Measurements from ENCODE around the gene MAP4.

MAP4 gene

DNA sequence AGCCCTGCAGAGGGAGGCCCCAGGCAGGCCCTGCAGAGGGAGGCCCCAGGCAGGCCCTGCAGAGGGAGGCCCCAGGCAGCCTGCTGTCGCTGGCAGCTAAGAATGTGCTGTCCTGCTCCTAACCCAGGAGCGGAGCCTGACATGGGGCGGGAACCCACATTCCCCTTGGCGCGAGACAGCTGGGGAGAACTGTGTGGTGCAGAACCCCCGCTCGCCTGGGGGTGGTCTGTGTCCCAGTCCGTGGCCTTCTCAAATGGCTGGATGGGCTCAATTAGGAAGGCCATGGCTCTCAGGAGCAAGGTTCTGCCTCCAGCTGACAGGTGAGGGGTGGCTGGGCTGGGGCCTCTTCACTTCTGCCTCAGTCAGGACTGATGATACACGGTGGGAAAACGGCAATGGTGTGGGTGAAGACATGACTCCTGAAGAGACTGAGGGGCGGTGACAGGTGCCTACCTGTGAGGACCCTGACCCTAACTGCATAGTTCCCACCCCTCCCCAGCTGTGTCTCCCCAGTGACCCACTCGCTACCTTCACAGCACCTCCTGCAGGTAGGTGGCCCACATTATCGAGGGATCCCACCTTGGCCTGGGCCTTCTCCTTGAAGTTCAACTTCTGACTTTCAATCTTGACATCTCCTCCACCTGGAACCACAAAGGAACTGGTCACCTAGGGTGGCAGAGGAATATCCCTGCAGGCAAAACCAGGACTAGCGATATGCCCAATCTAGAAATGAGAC lies 161.3 kb downstream of the MAP4 start:
- Histone ChIP-seq H3K4me1 (ENCODE audit: control insufficient read depth, low read depth, low read length) (no peaks in the 10 kb centered on the region), H3K9me3 (ENCODE audit: control insufficient read depth, low read depth, low read length) (no peaks in the 10 kb centered on the region), H3K27ac (ENCODE audit: low read length) (no peak overlapping the region), H3K4me3 (ENCODE audit: low read length) (no peak overlapping the region), H3K9ac (ENCODE audit: low read length) (no peak overlapping the region), H3K36me3 (ENCODE audit: control insufficient read depth, low read depth, low read length) (peaks cover 50% of the 10 kb centered on the region), H3K27me3 (ENCODE audit: control insufficient read depth, insufficient read depth, low read length) (no peaks in the 10 kb centered on the region)

DNA sequence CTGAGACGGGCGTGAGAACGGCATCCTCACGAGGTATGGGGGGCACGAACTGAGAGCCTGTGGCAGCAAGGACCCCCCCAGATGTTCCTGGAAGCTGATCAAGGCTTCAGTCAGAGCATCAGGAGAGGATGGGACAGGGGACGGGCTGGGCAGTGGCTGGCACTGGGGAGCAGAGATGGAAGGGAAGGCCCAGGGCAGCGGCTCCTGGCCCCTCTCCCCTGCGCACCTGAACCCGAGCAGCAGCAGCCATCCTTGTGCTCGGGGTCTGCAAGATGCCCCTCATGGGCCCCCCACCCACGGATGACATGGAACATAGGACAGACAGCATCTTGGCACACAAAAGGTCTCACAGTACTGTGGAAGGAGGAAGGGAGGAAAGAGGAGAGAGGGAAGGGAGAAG lies 161.9 kb downstream of the MAP4 start:
- Histone ChIP-seq H3K9me3 (ENCODE audit: control insufficient read depth, low read depth, low read length) (no peaks in the 10 kb centered on the region), H3K9ac (ENCODE audit: low read length) (no peak overlapping the region), H3K4me1 (ENCODE audit: control insufficient read depth, low read depth, low read length) (no peaks in the 10 kb centered on the region), H3K4me3 (ENCODE audit: low read length) (no peak overlapping the region), H3K27ac (ENCODE audit: low read length) (no peak overlapping the region), H3K27me3 (ENCODE audit: control insufficient read depth, insufficient read depth, low read length) (no peaks in the 10 kb centered on the region), H3K36me3 (ENCODE audit: control insufficient read depth, low read depth, low read length) (peaks cover 54% of the 10 kb centered on the region)

DNA sequence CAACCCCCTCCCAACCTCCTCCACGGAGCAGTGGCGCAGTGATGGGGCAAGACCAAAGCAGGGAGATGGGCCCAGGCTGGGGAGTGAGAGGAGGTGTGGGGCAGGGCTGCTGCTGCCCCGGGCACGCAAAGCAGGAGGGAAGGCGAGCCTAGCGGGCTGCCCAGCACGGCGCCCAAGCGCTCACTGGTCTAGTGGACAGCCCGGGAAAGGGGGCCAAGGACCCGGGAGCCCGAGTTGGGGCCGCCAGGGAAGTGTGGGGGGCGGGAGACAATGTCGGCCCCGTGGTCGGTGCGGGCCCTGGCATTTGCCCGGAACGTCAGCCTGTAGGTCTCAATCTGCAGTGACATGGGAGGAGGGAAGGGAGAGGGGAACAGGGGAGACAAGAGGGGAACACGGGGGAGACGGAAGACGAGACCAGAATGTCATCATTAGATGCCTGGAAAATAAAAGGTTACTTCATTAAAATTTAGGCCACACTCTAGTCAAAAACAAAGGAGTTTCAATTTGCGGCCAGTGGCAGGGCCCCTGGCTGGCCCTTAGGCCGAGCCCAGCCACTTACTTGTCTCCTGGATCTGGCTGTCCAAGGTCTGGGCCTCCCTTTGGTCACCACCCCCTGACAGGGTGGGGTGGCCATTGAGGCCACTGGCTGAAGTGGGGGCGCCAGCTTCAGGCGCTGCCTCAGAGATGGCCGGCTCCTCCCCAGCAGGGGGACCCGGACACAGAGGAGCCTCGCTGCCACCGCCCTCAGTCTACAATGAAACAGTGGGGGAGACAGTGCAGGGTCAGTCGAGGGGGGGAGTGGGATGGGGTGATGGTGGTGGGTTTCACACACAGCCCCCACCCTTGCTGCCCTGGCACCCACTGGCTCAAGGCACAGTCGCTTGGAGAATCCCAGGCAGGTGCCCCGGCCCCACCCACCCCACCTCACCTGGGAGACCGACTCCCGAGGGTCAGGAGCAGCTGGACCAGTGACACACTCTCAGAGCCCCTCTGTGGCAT lies 163.3 kb downstream of the MAP4 start:
- Histone ChIP-seq H3K4me3 (ENCODE audit: low read length) (no peak overlapping the region), H3K4me1 (ENCODE audit: control insufficient read depth, low read depth, low read length) (no peaks in the 10 kb centered on the region), H3K27me3 (ENCODE audit: control insufficient read depth, insufficient read depth, low read length) (no peaks in the 10 kb centered on the region), H3K27ac (ENCODE audit: low read length) (no peak overlapping the region), H3K9me3 (ENCODE audit: control insufficient read depth, low read depth, low read length) (no peaks in the 10 kb centered on the region), H3K36me3 (ENCODE audit: control insufficient read depth, low read depth, low read length) (peaks cover 63% of the 10 kb centered on the region), H3K9ac (ENCODE audit: low read length) (no peak overlapping the region)

DNA sequence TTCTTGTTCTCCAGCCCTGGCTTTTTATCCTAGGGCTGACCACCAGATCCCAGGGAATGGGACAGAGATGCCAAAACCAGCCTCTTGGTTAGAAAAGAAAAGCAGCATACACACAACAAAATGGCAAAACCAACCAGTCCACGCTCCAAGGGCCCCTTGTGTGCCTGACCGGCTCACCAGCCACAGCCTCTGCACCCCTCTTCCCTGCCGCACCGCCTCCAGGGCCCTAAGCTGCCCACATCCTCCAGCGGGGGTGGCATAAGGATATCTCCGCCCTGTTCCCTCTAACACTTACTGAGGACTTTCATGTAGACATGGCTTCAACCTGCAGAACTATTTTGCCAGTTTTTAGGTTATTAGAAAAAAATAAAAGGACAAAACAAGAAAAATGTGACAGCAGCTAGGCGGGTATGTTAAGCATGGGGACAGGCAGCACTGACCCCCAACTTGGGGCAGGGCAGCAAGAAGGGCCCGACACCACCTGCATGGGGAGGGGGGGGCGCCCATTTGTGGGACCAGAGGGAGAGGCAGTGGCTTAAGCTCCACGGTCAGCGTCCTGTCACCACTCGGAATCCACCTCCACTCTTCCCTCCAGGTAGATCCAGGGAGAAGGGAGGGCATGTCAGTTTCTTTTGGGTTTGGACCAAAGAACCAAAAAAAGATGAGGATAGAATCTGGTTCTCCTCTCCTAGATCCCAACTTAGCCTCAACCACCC lies 164.2 kb downstream of the MAP4 start:
- Histone ChIP-seq H3K9ac (ENCODE audit: low read length) (no peak overlapping the region), H3K36me3 (ENCODE audit: control insufficient read depth, low read depth, low read length) (peaks cover 69% of the 10 kb centered on the region), H3K9me3 (ENCODE audit: control insufficient read depth, low read depth, low read length) (no peaks in the 10 kb centered on the region), H3K4me3 (ENCODE audit: low read length) (no peak overlapping the region), H3K27me3 (ENCODE audit: control insufficient read depth, insufficient read depth, low read length) (no peaks in the 10 kb centered on the region), H3K27ac (ENCODE audit: low read length) (no peak overlapping the region), H3K4me1 (ENCODE audit: control insufficient read depth, low read depth, low read length) (no peaks in the 10 kb centered on the region)

DNA sequence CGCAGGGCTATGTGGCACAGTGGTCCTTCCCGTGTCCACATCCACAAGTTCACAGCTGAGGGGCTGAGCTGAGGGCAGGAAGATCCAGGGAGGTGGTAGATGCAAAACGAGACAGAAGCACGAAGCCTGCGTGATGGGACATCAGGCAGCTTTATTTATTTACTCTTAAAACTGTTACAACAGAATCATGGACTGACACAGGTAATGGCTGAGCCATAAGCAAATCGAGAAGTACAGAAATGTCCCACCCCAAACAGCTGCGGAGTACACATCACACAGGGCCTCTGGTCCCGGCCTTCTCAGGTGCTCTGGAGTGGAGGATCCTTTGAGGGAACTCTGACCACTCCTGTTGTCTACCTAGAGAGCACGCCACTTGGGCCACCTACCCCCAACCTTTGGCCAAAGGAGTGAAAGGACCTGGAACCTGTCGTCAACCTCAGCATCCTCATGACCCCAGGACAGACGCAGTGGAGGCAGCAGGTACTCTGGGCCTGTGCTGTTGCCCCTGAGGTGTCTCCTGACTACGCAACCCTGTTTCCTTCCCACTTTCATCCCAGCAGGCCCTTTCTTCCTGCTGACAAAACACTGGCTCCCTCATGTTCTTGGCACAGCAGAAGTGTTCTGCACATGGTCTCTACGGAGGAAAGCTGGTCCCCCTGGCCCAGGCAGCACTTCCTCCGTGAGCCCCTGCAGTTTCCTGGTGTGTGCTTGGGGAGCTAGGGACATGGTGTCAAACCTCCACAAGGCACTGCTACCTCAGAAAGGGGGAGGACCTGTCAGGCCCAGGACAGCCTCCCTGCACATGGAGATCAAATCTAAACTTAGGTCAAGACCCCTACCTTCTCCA lies 165.4 kb downstream of the MAP4 start:
- H3K9ac ChIP-seq (ENCODE audit: low read length): no peak overlapping the region
- H3K4me1 ChIP-seq (ENCODE audit: control insufficient read depth, low read depth, low read length): no peaks in the 10 kb centered on the region
- peaks cover 71% of the 10 kb centered on the region for H3K36me3 ChIP-seq (ENCODE audit: control insufficient read depth, low read depth, low read length)
- H3K27me3 ChIP-seq (ENCODE audit: control insufficient read depth, insufficient read depth, low read length): no peaks in the 10 kb centered on the region
- no peak overlapping the region for H3K4me3 ChIP-seq (ENCODE audit: low read length)
- H3K9me3 ChIP-seq (ENCODE audit: control insufficient read depth, low read depth, low read length): no peaks in the 10 kb centered on the region
- H3K27ac ChIP-seq (ENCODE audit: low read length): no peak overlapping the region

DNA sequence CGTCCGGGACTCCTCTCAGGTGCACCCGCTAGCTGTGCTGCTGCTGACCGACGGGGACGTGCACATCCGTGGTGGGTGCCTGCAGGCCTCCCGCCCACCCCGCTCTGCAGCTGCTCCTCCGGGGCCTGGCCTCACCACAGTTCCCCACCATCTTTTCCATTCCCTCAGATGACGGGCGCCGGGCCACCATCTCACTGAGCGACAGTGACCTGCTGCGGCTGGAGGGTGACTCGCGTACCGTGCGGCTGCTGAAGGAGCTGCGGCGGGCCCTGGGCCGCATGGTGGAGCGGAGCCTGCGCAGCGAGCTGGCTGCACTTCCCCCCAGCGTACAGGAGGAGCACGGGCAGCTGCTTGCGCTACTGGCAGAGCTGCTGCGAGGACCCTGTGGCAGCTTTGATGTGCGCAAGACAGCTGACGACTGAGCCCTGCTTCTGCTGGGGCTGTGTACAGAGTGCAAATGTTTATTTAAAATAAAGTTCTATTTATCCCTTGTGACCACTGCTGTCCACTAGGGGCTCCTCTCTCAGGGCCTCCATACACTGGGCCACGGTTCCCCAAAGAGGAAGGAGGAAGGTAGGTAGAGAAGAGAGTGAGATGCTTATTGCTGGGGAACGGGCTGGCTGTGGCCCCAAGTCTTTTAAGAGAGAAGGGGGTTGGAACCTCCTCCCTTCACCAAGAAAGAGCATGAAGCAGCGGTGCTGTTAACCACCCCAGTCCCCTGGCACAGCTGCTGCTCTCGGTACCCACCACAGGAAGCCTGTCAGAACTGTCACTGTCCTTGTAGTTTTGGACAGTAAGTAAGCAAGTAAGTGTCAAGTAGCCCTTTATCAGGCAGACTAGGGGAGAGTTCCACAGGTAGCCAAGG lies 166.3 kb downstream of the MAP4 start:
- H3K27me3 ChIP-seq (ENCODE audit: control insufficient read depth, insufficient read depth, low read length): no peaks in the 10 kb centered on the region
- no peak overlapping the region for H3K4me3 ChIP-seq (ENCODE audit: low read length)
- H3K4me1 ChIP-seq (ENCODE audit: control insufficient read depth, low read depth, low read length): no peaks in the 10 kb centered on the region
- H3K27ac ChIP-seq (ENCODE audit: low read length): no peak overlapping the region
- no peak overlapping the region for H3K9ac ChIP-seq (ENCODE audit: low read length)
- peaks cover 68% of the 10 kb centered on the region for H3K36me3 ChIP-seq (ENCODE audit: control insufficient read depth, low read depth, low read length)
- H3K9me3 ChIP-seq (ENCODE audit: control insufficient read depth, low read depth, low read length): no peaks in the 10 kb centered on the region

DNA sequence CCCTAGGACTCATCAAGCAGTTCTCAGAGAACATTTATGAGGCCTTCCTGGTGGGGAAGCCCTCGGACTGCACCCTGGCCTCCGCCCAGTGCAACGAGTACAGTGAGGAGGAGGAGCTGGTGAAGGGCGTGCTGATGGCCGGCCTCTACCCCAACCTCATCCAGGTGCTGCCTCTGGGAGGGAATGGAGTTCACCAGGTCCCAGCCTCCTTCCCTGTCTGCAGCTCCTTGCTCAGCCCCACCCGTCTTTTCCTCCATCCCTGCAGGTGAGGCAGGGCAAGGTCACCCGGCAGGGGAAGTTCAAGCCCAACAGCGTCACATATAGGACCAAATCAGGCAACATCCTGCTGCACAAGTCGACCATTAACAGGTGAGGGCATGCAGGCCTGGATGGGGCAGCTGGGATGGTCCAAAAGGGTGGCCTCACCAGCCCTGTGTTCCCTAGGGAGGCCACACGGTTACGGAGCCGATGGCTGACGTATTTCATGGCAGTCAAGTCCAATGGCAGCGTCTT lies 167.0 kb downstream of the MAP4 start:
- no peaks in the 10 kb centered on the region for H3K27me3 ChIP-seq (ENCODE audit: control insufficient read depth, insufficient read depth, low read length)
- H3K4me1 ChIP-seq (ENCODE audit: control insufficient read depth, low read depth, low read length): no peaks in the 10 kb centered on the region
- H3K27ac ChIP-seq (ENCODE audit: low read length): no peak overlapping the region
- peaks cover 69% of the 10 kb centered on the region for H3K36me3 ChIP-seq (ENCODE audit: control insufficient read depth, low read depth, low read length)
- H3K9ac ChIP-seq (ENCODE audit: low read length): no peak overlapping the region
- H3K9me3 ChIP-seq (ENCODE audit: control insufficient read depth, low read depth, low read length): no peaks in the 10 kb centered on the region
- no peak overlapping the region for H3K4me3 ChIP-seq (ENCODE audit: low read length)

DNA sequence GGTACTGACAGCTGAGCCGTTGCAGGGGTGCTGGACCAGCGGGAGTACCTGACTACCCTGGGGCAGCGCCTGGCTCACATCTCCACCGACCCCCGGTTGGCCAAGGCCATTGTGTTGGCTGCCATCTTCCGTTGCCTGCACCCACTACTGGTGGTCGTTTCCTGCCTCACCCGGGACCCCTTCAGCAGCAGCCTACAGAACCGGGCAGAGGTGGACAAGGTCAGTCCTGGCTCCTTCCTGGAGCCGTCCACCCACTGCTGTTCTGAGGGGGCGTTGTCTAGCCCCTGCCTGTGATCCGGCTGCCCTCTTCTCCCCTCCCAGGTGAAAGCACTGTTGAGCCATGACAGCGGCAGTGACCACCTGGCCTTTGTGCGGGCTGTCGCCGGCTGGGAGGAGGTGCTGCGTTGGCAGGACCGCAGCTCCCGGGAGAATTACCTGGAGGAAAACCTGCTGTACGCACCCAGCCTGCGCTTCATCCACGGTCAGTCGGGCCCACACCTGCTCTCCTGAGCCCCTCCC lies 167.6 kb downstream of the MAP4 start:
- H3K36me3 ChIP-seq (ENCODE audit: control insufficient read depth, low read depth, low read length): peaks cover 72% of the 10 kb centered on the region
- no peaks in the 10 kb centered on the region for H3K27me3 ChIP-seq (ENCODE audit: control insufficient read depth, insufficient read depth, low read length)
- H3K27ac ChIP-seq (ENCODE audit: low read length): no peak overlapping the region
- no peak overlapping the region for H3K9ac ChIP-seq (ENCODE audit: low read length)
- no peak overlapping the region for H3K4me3 ChIP-seq (ENCODE audit: low read length)
- H3K9me3 ChIP-seq (ENCODE audit: control insufficient read depth, low read depth, low read length): no peaks in the 10 kb centered on the region
- no peaks in the 10 kb centered on the region for H3K4me1 ChIP-seq (ENCODE audit: control insufficient read depth, low read depth, low read length)

DNA sequence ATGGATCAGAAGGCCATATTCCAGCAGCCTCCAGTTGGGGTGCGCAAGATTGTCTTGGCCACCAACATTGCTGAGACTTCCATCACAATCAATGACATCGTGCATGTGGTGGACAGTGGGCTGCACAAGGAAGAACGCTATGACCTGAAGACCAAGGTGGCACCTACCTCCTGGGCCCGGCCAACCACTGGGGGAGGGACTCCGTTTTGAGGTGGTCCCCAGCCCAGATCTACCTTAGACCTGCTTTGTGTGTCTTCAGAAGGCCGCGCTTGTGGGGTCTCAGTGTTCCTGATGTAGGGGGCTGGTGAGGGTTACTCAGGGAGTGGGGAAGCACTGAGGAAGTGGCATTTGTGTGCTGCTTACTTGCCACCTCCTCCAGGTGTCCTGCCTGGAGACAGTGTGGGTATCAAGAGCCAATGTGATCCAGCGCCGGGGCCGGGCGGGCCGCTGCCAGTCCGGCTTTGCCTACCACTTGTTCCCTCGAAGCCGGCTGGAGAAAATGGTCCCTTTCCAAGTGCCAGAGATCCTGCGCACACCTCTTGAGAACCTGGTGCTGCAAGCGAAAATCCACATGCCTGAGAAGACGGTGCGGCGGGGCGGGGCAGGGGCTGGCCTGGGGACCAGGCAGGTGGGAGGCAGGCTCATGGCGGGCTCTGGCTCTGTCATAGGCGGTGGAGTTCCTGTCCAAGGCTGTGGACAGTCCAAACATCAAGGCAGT lies 168.3 kb downstream of the MAP4 start:
- no peak overlapping the region for H3K9ac ChIP-seq (ENCODE audit: low read length)
- H3K9me3 ChIP-seq (ENCODE audit: control insufficient read depth, low read depth, low read length): no peaks in the 10 kb centered on the region
- H3K4me3 ChIP-seq (ENCODE audit: low read length): no peak overlapping the region
- H3K36me3 ChIP-seq (ENCODE audit: control insufficient read depth, low read depth, low read length): peaks cover 79% of the 10 kb centered on the region
- H3K4me1 ChIP-seq (ENCODE audit: control insufficient read depth, low read depth, low read length): peaks cover under 1% of the 10 kb centered on the region
- H3K27me3 ChIP-seq (ENCODE audit: control insufficient read depth, insufficient read depth, low read length): no peaks in the 10 kb centered on the region
- H3K27ac ChIP-seq (ENCODE audit: low read length): no peak overlapping the region

Measured in iPS-18a (cell line).